Measurements from ENCODE around the gene HIPK4. TPM values are rescaled to one million over a fixed set of nuclear protein-coding genes. Genes with fewer than 3 reads are reported as not detected.
"Not testable (repeated sequence)": the region's sequence is repeated elsewhere in the genome, so short reads cannot be mapped to it uniquely, and the experiment has no call there.

The HIPK4 gene
- polyA plus RNA-seq, 1 donor, result 2.5 TPM

DNA sequence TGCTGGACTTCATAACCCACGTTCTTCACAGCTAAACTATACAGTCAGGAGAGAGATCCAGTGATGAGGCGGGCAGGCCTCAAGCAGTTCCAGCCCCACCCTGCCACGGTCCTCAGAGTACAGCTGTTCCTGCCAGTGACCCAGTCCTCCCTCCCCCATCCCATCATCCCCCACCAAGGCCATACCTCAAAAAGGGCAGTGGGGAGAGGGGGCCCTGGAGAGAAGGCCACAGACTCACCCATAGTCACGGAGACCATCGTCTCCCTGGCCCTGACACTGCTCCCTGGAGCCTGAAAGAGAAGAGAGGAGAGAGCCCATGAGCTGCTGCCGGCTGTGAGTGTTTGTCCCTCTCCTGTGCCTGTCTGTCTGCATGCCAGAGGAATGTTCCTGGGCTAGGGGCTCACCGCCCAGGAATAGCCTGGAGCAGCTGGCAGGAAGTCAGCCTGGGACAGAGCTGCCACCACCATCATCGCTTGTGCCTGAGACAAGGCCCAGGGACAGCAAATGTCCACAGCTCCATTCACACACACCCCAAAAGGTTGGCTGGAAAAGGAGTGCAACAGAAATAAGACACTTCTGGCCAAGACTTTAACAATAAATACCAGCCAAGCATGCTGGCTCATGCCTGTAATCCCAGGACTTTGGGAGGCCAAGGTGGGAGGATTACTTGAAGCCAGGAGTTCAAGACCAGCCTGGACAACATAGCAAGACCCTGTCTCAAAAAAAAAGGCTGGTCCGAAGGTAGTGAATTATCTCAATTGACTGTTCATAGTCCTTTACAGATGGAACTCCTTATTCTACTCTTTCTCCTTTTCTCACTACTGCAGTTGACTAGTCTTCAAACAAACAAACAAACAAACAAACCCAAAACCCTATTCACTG, 48.1 kb downstream of the HIPK4 start:
- no peak for DNase-seq (ENCODE audit: low read depth)

DNA sequence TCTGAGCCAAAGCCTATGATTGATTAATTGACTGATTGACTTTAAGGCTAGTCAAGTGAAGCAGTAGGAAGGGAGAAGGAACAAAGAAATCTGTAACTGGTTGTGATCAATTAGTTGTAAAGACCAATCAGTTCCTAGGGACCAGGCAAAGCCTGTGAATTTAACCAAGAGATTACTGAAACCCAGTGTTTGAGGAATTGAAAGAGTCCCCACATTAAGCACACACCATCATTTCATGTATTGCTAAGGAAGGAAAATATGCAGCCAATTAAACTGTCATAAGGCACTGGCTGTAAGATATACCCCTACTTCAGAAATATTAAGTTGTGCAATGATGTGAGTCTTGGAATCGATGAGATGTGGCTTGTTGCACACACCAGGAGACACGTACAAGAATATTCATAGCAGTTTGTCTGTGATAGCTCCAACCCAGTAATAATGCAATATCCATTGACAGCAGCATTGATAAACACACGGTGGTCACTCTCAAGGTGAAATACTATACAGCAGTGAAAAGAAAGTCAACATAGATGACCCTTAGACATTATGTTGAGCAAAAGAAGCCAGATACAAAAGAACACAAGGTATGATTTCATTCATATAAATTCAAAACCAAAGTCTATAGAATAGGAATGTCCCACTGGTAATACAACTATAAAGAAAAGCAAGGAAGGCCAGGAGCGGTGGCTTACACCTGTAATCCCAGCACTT, 50.8 kb downstream of the HIPK4 start:
- DNase-seq (ENCODE audit: low read depth), result no peak

DNA sequence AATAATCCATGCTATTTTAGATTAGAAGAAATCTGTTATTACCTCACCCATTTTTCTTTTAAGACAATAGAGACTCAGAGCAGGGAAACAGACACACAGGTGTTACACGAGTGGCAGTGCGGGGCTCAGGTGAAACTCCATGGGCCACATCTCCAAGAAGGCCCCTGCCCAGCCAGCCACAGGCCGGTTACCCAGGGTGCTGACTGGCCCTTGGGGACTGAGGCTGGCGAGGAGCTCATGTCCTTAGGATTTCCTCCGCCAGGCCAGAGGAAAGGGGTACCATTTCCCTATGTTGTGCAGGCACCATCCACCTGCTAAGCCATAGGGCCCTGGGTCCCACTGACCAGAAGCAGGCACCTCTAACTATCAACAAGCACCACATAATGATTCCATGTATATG, 52.4 kb downstream of the HIPK4 start:
- DNase-seq (ENCODE audit: low read depth), result no peak

DNA sequence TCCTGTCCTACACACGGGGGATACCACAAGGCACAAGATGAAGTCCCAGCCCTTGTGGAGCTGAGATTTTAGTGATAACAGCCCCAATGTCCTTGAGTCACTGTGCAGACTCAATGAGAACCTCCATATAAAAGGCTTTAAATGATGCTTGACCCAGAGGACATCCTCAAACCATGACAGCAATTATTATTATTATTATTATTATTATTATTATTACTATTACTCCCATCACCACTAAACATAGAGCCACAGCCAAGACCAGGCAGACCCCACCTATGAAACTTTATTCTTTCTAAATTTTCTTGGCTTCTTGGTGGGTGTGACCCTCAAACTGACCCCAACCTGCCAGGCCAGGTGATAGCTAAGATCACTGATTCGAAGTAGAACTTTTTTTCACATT, 52.9 kb downstream of the HIPK4 start:
- DNase-seq (ENCODE audit: low read depth), result no peak

DNA sequence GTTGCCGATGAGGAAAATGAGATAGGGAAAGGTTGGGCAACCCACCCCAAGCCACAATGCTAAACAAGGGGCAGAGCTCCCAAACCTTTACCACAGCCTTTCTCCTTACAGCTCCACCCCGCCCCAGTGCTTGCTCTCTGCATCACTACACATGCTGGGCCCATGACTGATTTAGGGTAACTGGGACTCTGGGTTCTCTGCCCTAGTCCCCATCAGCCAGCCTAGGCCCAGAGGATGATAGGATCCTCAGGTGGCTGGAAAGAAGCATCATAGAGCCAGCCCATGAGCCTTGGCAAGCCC, 53.4 kb downstream of the HIPK4 start:
- no peak for DNase-seq (ENCODE audit: low read depth)

DNA sequence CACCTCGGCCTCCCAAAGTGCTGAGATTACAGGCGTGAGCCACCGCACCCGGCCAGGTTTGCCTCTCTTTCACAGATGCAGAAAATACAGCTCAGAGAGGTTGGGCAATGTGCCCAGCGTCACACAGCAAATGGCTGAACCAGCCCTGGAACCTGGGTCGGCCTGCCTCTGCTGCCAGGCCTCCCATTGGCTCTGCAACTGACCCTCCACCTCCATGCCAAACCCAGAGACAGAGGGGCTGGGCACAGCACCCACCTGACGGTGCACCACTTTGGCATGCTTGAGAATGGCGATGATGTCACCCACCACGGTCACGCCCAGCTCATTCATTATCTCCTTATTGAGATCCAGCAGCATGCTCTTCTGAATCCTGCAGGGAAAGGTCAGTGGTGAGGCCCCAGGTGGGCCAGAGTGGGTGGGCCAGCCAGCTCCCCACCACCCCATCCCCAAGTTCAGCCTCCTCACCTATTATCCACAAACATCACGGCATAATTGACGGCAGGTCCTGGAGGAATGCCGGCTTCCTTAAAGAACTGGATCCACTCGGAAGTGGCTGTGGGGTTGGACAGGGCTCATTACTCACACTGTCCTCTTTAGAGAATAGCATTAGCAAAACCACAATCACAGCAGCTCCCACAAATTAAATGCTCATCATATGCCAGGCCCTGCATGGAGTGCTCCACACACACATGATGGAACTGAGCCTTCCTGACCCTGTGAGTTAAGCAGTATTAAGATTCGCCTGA, 54.0 kb downstream of the HIPK4 start:
- no peak for DNase-seq (ENCODE audit: low read depth)

DNA sequence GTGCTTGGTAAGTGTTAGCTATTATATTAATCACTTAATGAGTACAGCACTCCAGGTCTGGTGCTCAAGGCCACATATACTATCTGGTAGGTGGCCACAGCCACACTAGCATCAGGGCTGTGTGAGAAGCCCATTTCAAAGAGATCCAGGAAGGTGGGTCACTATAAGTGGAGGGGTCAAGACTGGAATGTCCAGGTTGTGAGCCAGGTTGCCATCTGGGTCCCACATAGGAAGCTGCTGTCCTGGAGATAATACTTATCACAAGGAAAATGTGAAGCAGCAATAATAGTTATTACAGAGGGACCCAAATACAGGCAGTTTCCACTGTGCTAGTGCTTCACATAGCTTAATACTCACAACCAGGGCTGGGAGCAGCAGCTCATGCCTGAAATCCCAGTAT, 54.9 kb downstream of the HIPK4 start:
- DNase-seq (ENCODE audit: low read depth), result no peak

DNA sequence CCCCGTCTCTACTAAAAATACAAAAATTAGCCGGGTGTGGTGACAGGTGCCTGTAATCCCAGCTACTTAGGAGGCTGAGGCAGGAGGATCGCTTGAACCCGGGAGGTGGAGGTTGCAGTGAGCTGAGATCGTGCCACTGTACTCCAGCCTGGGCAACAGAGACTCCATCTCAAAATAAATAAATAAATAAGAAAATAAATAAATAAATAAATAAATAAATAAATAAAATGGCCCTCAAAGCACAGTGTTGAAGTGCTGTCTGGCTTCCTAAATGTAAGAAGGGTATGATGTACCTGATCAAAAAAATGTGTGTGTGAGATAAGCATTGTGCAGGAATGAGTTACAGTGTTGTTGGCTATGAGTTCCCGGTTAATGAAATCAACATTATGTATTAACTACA, 56.9 kb downstream of the HIPK4 start:
- not testable (repeated sequence) for DNase-seq (ENCODE audit: low read depth)

DNA sequence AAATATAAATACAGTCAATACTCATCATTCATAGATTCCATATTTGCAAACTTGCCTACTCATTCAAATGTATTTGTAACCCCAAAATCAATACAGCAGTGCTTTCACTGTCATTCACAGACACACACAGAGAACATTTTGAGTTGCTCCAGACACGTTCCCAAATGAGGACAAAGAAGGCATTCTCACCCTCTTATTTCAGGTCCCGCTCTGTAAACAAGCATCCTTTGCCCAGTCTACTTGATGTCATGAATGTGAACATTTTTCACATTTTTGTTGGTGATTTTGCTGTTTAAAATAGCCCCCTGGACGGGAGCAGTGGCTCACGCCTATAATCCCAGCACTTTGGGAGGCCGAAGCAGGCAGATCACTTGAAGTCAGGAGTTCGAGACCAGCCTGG, 57.3 kb downstream of the HIPK4 start:
- DNase-seq (ENCODE audit: low read depth), result no peak

DNA sequence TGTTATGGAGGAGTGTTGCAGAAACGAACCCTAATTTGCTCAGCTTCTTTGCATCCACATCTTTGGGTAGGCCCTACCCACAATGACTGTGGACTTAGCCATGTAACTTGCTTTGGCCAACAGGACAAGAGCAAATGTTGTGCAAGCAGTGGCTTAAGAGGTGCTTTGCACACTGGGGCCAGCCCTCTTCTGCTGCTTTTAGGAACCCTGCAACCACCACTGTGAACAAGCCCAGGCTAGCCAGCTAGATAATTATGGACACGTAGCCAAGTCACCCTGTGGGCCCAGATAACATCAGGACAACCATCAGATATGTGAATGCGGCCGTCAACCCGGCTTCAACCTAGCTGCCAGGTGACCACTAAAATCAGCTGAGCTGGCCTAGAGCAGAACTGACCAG, 58.9 kb downstream of the HIPK4 start:
- DNase-seq (ENCODE audit: low read depth), result no peak

Other genes starting within 250 kb of the HIPK4 start
- 10.1 TPM for gene MAP3K10, start 198.8 kb downstream of the HIPK4 start, polyA plus RNA-seq (ENCODE audit: insufficient read length)
- 0.10 TPM for gene TTC9B, start 171.8 kb downstream of the HIPK4 start, polyA plus RNA-seq (ENCODE audit: insufficient read length)
- gene CCNP, start 163.5 kb downstream of the HIPK4 start, polyA plus RNA-seq (ENCODE audit: insufficient read length), result 0.65 TPM
- gene AKT2, start 104.8 kb downstream of the HIPK4 start, polyA plus RNA-seq (ENCODE audit: insufficient read length), result 187 TPM
- 77.2 TPM for gene C19orf47, start 41.8 kb downstream of the HIPK4 start, polyA plus RNA-seq (ENCODE audit: insufficient read length)
- gene PLD3, start 41.5 kb downstream of the HIPK4 start, polyA plus RNA-seq (ENCODE audit: insufficient read length), result 232 TPM
- 7.7 TPM for gene PRX, start 23.2 kb upstream of the HIPK4 start, polyA plus RNA-seq (ENCODE audit: insufficient read length)
- 5.8 TPM for gene SERTAD1, start 35.8 kb upstream of the HIPK4 start, polyA plus RNA-seq (ENCODE audit: insufficient read length)
- 52.9 TPM for gene SERTAD3, start 54.2 kb upstream of the HIPK4 start, polyA plus RNA-seq (ENCODE audit: insufficient read length)
- 32.2 TPM for gene BLVRB, start 75.6 kb upstream of the HIPK4 start, polyA plus RNA-seq (ENCODE audit: insufficient read length)
- gene SPTBN4, start 76.8 kb upstream of the HIPK4 start, polyA plus RNA-seq (ENCODE audit: insufficient read length), result 0.33 TPM
- gene SHKBP1, start 186.7 kb upstream of the HIPK4 start, polyA plus RNA-seq (ENCODE audit: insufficient read length), result 18.3 TPM
- 239 TPM for gene LTBP4, start 211.2 kb upstream of the HIPK4 start, polyA plus RNA-seq (ENCODE audit: insufficient read length)